Subcutaneous adipose tissue (tissue), 4 donors: ENCODE measurements around the gene MAP6. TPM values are rescaled to one million over a fixed set of nuclear protein-coding genes. Genes with fewer than 3 reads are reported as not detected.

Experiments used
- total RNA-seq, 4 donors: library from RNA; depleted of rRNA; stranded (reverse); fragments of >200 nt; gene quantifications; one replicate each; pipeline ENCODE4 v1.1.0, GENCODE V29; 2016
- TF ChIP-seq, protein P1 (sequence below): fragments of 450-650 bp; IDR thresholded peaks from one replicate; pipeline ENCODE4 v1.5.1; 2016; ENCODE audit warnings: low read depth, mild to moderate bottlenecking, control low read depth, antibody characterized with exemption, moderate library complexity

Gene MAP6
- total RNA-seq, 4 donors from 2014 or later: 2.0 to 5.1 (median 4.0) TPM

DNA sequence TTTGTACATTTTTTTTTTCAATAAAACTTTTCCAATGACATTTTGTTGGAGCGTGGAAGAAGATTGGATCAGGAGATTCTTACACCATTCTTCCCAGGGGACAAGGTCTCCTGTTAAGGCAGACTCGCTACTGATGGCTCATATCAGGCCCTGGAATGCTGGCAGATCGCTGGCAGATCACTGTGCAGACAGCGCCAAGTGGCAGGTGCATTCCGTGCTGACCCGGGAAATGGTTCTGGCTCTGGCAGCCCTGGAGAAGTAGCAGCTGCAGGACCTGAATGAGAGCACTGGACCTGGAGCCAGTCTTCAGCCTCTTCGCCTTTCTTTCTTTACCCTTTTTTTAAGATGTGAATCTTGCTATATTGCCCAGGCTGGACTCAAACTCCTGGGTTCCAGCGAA lies 96.1 kb downstream of the MAP6 start:
- TF ChIP-seq, protein P1, sequence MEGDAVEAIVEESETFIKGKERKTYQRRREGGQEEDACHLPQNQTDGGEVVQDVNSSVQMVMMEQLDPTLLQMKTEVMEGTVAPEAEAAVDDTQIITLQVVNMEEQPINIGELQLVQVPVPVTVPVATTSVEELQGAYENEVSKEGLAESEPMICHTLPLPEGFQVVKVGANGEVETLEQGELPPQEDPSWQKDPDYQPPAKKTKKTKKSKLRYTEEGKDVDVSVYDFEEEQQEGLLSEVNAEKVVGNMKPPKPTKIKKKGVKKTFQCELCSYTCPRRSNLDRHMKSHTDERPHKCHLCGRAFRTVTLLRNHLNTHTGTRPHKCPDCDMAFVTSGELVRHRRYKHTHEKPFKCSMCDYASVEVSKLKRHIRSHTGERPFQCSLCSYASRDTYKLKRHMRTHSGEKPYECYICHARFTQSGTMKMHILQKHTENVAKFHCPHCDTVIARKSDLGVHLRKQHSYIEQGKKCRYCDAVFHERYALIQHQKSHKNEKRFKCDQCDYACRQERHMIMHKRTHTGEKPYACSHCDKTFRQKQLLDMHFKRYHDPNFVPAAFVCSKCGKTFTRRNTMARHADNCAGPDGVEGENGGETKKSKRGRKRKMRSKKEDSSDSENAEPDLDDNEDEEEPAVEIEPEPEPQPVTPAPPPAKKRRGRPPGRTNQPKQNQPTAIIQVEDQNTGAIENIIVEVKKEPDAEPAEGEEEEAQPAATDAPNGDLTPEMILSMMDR: no peak

DNA sequence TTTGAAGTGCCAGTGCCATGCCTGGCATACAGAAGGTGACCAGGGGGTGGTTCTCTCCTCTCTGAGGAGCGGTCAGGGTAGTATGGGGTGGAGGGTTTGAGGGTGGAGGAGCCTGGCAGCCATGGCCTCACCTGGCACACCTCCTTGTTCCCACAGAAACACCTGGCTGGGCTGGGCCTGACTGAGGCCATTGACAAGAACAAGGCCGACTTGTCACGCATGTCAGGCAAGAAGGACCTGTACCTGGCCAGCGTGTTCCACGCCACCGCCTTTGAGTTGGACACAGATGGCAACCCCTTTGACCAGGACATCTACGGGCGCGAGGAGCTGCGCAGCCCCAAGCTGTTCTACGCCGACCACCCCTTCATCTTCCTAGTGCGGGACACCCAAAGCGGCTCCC lies 97.2 kb downstream of the MAP6 start:
- TF ChIP-seq, protein P1: no peak

DNA sequence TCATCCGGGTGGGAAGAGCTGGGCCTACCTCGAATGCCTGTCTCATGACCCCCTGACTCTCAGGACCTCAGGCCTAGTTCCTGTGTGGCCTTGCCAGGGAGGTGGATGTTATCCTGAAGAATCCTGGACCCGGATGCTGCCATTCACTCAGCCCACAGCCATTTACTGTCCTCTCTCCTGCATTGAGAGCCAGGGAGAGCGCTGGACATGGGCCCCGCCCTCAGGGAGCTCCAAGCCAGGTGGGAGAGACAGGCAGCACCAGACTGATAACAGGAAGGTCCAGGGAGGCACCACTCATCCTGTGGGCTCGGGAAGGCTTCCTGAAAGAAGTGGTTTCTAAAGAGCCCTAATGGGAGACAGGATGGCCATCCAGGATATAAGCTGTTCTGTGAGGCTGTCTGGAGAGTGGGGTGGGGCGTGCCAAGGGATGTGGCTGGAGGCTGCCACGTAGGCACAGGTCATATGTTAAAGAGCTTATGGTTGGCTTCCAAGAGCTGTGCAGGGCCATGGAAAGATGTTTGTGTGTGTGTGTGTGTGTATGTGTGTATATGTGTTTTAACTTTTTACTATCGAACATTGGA lies 98.2 kb downstream of the MAP6 start:
- TF ChIP-seq, protein P1: no peak

DNA sequence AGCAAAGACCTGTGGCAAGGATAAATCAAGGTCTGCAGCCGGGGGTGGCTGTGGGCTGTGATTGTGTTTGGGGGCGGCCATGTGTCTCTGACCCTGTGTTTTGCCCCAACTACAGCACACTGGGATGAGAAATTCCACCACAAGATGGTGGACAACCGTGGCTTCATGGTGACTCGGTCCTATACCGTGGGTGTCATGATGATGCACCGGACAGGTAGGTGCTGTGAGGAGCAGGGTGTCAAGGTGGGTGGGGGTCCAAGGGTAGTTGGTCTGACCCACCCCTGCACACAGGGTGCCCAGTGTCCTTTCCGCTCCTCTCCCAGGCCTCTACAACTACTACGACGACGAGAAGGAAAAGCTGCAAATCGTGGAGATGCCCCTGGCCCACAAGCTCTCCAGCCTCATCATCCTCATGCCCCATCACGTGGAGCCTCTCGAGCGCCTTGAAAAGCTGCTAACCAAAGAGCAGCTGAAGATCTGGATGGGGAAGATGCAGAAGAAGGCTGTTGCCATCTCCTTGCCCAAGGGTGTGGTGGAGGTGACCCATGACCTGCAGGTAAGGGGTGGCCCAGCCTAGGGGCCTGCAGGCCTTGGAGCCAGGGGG lies 100.1 kb downstream of the MAP6 start:
- TF ChIP-seq, protein P1: no peak

DNA sequence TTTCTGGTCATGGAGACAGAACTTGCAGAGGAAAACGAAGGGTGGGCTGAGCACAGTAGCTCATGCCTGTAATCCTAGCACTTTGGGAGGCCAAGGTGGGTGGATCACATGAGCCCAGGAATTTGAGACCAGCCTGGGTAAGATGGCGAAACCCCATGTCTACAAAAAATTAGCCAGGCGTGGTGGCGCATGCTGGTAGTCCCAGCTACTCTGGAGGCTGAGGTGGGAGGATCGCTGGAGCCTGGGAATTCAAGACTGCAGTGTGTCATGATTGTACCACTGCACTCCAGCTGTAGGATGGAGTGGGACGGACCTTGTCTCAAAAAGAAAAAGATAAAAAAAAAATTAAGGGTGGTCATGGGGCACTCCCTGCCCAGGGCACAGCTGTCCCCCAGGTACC lies 100.9 kb downstream of the MAP6 start:
- TF ChIP-seq, protein P1: no peak

DNA sequence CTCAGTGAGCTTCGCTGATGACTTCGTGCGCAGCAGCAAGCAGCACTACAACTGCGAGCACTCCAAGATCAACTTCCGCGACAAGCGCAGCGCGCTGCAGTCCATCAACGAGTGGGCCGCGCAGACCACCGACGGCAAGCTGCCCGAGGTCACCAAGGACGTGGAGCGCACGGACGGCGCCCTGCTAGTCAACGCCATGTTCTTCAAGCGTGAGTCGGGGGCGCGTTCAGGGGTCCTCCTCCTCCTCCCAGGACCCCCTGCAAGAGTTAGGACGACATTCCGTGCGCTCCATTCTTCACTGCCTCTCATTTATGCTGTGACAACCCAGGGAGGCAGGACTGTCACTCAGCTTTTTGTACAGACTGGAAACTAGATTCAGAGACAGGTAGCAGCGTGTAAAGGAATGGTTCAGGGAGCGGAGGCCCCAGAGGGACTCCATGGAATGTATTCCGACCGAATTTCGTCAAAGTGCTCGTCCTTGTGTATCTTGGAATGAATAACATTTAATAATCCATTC lies 102.0 kb downstream of the MAP6 start:
- TF ChIP-seq, protein P1: no peak

DNA sequence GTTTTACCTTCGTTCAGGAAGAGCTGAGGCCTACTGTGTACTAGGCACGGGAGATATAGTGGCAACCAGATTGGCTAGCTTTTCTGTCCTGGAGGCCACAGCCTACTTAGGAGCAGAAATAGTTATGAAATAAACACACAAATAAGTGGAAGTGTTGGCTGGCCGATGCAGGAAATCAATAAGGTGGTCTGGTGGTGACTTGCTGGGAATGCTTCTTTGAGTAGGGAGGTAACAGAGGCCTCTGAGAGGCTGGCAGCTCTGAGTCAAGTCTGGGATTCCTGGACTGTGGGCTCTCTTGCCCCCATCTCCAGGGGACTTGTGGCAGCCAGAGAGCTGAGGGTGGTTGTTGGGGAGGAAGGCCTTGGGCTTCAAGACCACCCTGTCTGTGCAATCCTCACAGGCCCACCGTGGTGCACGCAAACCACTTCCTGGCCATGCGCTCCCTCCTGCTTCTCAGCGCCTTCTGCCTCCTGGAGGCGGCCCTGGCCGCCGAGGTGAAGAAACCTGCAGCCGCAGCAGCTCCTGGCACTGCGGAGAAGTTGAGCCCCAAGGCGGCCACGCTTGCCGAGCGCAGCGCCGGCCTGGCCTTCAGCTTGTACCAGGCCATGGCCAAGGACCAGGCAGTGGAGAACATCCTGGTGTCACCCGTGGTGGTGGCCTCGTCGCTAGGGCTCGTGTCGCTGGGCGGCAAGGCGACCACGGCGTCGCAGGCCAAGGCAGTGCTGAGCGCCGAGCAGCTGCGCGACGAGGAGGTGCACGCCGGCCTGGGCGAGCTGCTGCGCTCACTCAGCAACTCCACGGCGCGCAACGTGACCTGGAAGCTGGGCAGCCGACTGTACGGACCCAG lies 102.7 kb downstream of the MAP6 start:
- TF ChIP-seq, protein P1: no peak
